Lower leg skin (tissue), 3 donors: ENCODE measurements around the gene SAFB2.

Experiments
- POLR2A ChIP-seq, 2 donors: fragments of 450-650 bp; IDR thresholded peaks; one replicate each; pipeline ENCODE4 v1.6.1; 2016 to 2017; ENCODE audit warnings: antibody characterized with exemption in 2 of 2, mild to moderate bottlenecking in 1 of 2, moderate library complexity in 1 of 2
- TF ChIP-seq, protein P1 (sequence below), 3 donors: fragments of 450-650 bp; IDR thresholded peaks; one replicate each; pipeline ENCODE4 v1.5.1; 2016; ENCODE audit warnings: antibody characterized with exemption in 3 of 3, mild to moderate bottlenecking in 3 of 3, moderate library complexity in 2 of 3

DNA sequence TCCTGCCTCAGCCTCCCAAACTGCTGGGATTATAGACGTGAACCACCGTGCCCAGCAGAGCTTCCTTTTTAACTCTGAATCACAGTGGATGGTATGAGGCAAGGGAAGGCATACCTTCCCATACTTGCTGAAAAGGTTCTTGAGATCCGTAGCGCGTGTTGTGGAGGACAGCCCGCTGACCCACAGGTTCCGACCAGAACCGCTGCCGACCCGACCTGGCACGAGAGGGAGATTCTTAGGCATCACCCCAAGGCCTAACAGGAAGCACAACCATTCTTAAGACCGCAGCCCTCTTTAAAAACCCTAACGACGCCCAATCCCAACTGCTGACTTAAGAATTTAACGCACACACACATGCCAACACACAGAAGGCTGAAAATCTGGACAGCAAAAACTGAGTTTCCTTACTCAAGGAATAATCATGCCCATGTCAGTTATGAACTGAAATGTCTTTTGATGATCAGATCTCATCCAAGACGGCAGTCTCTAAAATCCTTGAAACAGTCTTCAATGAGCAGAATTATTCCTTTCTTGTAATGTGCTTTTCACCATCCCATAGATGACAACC, 12.6 kb downstream of the SAFB2 start:
- TF ChIP-seq, protein P1, sequence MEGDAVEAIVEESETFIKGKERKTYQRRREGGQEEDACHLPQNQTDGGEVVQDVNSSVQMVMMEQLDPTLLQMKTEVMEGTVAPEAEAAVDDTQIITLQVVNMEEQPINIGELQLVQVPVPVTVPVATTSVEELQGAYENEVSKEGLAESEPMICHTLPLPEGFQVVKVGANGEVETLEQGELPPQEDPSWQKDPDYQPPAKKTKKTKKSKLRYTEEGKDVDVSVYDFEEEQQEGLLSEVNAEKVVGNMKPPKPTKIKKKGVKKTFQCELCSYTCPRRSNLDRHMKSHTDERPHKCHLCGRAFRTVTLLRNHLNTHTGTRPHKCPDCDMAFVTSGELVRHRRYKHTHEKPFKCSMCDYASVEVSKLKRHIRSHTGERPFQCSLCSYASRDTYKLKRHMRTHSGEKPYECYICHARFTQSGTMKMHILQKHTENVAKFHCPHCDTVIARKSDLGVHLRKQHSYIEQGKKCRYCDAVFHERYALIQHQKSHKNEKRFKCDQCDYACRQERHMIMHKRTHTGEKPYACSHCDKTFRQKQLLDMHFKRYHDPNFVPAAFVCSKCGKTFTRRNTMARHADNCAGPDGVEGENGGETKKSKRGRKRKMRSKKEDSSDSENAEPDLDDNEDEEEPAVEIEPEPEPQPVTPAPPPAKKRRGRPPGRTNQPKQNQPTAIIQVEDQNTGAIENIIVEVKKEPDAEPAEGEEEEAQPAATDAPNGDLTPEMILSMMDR (IDR thresholded peaks at IDR 0.05): no peak
- no peak for TF ChIP-seq POLR2A (IDR thresholded peaks at IDR 0.05)
